Stimulated activated CD8-positive, alpha-beta memory T cell treated with anti-CD3 and anti-CD28 coated beads, Interleukin-2, amount 100 ng/mL, for 1 hour (primary cell): ENCODE measurements around the gene SORBS1.

Source experiments
- DNase-seq, 2 donors: peaks; one replicate each; pipeline ENCODE4 v3.0.0-alpha.2; 2020; ENCODE audit warnings: low read depth in 2 of 2

Gene SORBS1

GRCh38 chr10:95539560-95540284, 21.4 kb downstream of the SORBS1 start:
- DNase-seq, result no peak

- DNase-seq, result no peak
These were observed 22.8 kb downstream of the SORBS1 start for GRCh38 chr10:95538412-95538811.

DNA sequence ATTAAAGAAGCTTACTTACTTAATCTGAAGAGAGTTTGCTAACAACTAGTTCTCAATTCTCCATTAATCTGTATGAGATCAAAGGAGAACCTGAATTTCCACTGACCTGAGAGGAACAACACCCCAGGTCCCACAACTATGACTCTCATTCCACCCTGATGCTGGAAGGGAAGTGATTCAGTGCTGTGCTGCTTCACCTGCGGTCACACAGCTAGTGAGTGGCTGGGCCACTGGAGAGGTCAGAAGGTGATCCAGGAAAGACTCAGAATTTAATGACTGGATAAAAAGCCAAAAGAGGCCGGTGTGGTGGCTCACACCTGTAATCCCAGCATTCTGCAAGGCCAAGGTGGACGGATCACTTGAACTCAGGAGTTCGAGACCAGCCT, 23.6 kb downstream of the SORBS1 start:
- no peak for DNase-seq

DNA sequence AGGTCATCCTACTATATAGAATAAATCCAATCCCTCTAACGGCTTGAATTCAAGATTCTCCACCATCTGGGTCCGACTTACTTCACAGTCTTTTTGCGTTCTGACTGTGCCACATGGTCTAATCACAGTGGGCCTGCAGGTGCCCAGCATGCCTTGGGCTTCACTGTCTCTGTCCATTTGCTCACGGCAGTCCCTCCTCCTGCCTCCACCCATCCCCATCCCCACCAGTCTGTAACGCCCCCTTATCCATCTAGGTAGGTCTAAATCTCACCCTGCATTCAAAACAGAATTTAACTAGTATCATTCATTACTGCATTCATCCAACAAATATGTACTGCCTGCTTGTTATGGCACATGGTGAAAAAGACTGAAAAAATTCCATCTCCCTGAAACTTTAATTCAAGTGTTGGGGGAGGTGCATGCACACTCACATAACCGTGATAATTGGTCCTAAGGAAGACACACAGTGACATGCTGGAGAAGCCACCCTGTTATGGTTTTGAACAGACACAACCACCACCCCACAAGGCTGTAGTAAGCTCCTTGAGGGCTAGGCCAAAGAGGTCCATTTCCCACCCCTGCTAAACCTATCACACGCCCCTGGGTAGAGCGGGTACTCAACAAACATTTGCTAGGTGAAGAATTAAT, 24.2 kb downstream of the SORBS1 start:
- DNase-seq, result no peak

DNA sequence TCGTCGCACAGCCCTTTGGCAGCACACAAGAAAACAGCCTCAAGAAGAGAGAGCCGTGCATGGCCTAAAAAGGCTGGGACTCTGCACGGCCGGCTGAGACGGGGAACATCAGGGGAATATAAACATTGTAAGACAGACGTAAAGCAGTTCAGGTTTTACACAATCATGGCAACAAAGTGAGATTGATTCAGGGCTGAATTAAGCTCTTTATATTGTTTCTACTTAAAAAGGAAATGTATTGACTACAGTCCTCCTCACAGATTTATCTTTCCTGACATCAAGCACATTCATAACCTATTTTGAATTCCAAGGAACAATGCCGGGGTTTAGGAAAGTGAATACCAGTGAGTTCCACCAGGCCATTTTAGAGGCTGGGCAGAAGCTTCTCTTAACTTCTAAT, 25.2 kb downstream of the SORBS1 start:
- no peak for DNase-seq

DNA sequence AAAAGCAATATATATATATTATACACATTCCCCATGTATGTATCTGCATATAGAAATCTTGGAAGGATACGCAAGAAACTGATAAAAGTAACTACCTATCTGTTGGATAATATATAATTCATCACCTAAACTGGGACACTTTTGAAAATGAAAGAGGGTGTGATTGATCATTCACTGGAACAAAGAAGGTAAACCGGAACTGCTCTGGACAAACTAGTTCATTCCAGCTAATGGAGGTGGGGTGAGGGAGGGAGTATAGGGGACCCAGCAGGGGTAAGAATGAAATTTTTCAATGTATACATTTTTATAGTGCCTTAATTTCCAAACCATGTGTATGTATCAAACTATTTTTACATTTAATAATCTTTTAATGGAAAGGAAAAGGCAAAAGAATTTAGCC, 25.6 kb downstream of the SORBS1 start:
- DNase-seq, result no peak

- no peak for DNase-seq
These were observed 27.6 kb downstream of the SORBS1 start for GRCh38 chr10:95533590-95533989.

DNA sequence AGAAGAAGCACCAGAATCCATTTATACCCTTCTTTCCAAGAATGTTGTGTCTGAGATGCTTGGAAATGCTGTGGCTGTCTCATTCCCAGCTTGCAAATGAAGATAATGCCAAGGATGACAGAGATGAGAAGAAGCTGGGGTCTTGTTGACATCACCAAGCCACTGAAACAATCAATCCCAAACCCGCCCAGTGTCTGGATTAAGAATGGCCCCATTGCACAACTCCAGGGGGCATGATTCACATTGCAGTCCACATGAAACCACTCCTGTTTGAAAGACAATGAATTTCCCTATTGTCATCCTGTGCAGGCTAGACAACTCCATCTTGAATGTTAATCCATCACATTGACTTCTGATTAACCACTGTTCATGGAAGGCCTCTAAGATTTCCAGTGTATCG, 28.6 kb downstream of the SORBS1 start:
- no peak for DNase-seq

DNA sequence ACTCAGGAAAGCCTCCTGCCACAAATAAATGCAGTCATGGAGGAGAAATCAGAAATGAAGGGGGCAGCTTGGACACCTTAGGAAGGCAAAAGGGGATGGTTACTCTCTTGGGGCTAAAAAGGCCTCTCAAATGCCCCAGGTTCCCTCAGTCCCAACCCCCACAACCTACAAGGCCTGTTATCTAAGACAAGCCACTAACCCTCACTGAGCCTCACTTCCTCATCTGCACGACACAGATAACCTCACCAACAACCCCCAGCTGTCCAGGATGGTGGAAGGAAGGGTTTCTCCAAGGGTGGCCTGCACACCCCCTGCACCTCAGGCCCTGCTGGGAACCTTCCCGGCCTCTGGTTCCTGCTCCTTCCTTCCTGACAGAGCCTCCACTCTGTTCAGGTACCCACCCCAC, 29.2 kb downstream of the SORBS1 start:
- no peak for DNase-seq

DNA sequence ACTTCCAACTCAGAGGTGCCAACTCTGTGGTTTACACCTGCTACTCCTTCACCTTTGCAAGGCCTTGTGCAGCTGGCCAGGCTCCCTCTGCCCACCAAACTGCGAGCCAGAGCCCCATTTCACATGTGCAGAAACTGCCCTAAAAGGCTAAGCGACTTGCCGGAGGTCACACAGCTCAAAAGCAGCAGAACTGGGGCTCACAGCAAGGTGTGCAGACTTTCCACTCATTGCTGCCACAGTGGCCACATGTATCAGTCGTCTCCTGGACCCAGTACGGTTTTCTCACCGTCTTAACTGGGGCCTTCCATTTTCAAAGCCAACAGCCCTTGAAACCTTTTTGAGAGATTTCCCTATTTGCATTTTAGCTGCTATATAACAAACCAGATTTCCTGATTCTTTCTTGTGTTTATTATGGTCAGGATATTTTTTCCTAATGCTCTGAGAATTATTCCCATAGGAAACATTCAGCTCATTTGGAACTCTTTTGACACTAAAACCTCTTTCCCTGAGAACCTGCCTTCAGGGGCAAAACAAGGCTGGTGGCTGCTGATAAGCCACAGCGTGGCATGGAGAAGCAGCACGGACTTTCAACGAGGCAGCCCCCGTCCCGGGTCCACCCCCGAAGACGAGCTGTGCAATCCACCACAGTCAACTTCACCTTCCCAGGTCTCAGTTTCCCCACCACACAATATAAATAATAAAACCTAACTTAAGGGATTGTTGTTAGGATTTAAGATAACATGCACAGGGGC, 29.9 kb downstream of the SORBS1 start:
- DNase-seq, result no peak

GRCh38 chr10:95530561-95530960, 30.6 kb downstream of the SORBS1 start:
- DNase-seq, result no peak

DNA sequence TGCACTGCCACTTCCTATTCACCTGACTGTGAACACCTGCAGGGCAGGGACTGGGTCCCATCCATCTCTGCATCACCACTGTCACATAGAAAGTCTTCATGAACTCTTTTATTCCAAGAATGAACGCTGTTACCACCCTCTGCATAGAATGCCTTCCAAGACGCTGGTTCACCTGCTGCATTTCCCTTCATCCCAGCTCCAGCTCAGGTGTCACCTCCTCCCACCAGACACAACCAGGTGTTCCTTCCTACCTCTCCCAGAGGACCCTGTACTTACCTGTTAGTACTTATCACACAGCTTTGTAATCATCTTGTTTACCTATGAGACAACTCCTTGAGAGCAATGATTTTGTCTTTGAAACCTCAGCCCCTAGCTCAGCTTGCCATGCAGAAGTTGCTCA, 31.1 kb downstream of the SORBS1 start:
- no peak for DNase-seq

GRCh38 chr10:95526044-95526443, 35.1 kb downstream of the SORBS1 start:
- no peak for DNase-seq

DNA sequence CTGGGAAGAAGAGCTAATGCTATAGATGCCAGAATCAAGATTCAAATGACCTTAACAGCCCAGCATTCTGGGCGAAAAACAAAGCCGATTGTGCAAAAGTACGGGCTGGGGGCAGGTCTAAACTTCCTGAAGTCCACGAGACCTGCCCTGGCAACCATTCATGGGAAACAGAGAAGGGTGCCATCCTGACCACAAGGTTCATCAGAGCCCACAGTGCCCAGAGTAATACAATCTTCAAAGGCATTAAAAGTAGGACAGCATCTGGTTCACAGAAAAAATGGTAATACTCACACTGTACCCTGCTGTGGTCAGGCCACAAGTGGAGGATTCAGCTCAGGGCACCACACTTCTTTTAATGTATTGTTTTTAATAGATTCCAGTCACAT, 36.1 kb downstream of the SORBS1 start:
- no peak for DNase-seq

DNA sequence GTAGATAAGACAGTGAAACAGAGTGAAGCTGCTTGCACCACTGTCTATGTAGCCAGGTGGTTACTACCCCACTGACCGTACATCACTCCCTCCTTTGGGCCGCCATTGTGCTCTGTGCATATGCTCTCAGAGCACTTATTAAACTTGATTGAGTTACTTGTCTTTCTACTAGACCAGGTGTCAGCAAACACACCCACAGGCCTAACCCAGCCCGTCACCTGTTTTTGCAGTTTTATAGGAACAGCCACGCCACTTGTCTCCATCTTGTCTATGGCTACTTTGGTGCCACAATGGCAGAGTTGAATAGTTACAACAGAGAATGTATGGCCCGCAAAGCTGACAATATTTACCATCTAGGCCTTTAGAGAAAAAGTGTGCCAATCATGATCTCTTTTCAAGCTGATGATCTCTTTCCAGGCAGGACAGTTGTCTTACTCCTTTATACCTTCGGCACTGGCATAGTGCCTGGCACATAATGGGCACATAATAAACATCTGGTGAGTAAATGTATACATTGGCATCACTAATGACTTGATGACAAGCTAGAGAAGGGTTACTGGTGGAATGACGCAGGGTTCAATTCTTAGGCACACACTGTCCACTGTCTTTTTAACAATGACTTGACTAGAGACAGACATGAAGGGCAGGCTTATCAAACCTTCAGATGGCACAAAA, 36.7 kb downstream of the SORBS1 start:
- DNase-seq, result no peak

GRCh38 chr10:95522117-95522516, 39.1 kb downstream of the SORBS1 start:
- DNase-seq, result no peak

DNA sequence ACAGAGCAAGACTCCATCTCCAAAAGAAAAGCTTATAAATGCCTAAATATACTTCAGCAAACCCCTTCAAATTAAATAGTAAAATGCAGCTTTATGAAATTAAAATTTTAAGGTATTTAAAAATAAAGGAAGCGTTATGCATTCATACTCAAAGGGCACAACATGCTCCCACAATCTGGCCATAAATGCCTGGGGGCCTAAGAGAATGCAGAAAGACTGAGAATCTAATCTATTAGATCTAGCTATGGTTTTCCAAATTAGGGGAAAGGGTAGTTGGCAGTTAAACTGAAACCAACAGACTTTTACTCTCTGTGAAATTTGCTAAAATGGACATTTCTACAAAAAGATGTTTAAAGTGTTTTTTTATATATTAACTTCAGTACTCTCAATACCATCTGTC, 40.6 kb downstream of the SORBS1 start:
- DNase-seq, result no peak

GRCh38 chr10:95518455-95519452, 42.4 kb downstream of the SORBS1 start:
- DNase-seq, result no peak

- DNase-seq, result no peak
These were observed 43.4 kb downstream of the SORBS1 start for GRCh38 chr10:95517536-95518454.

DNA sequence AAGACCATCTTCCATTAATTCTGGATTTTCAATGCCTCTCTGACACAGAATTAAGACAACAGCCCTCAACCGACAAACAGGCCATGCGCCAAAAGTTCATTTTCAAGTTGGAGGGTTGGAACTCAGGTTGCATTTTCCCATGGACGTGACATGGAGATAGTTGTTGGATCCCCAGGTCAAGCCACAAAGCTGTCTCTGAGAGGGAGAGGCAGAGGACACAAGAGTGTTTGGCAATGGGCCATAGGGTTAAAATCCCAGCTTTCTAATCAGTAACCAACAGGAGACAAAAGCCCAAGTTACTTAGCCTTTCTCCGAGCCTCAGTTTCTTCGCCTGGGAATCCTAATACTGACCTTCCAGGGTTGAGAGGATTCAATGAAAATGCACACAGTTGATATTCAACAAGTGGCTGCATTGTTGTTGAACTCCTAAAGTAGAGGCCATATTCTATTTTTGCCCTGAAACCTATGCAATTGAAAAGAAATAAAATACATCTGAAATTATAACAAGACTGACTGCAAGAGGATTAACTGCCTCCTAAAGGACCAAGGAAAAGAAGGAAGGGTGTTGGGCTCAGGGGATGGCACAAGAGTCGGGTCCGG, 44.3 kb downstream of the SORBS1 start:
- no peak for DNase-seq
